Stimulated activated CD4-positive, alpha-beta T cell treated with anti-CD3 and anti-CD28 coated beads, TNF-alpha, amount 100 ng/mL, for 1 hour (primary cell): Measurements from ENCODE around the gene THY1.

Experiments used
- DNase-seq, 3 donors: peaks; one replicate each; pipeline ENCODE4 v3.0.0-alpha.2; 2020; ENCODE audit warnings: low read depth in 3 of 3, low spot score in 1 of 3

Gene THY1

DNA sequence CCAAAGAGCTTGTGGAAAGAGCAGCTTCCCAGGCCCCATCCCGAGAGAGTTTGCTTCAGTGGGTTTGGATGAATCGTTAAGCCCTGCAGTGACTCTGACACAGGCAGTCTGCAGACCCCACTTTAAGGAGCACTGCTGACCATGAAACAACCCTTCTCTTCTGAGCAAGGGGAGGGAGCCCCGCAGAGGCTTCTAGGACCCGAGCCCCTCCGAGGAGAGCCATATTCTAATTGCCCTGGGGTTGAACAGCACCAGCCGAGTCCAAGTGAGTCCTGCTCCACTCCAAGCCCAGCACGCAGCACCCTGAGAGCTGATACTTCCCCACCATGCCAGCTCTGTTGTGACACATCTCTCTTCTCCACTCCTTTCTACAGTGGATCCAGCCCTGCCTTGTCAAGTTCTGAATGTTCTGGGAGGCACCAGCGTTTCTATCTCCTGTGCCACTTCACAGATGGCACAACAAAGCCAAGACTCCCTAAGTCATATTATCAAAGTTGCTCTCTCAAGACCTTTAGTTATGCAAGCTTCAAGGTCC is 51.8 kb downstream of the THY1 start:
- DNase-seq = no peak

DNA sequence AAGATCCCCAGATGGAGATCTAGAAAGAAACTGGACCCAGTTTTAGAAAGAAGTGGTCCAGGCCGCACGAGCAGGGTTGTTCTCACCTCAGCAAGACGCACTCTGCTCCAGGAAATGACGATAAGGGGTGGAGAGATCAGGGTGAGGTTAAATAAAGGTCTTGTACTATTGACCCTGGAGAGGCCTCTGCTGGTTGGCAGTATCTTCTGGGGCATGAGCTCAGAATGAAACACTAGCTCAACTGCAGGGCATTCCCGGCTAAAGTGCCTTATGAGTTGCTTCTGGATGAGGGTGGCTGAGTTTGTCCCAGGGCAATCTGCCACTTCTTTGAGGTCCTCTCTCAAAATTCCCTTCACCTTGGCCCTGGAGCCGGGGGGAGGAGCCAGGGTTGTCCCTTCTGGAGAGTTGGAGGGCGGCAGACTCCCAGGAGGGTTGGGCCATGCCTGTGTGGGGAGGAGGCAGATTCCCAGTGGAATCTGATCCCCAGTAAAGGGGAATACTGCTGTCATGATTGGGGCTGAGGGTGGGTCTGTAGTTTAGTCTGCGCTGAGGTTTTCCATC is 52.4 kb downstream of the THY1 start:
- no peak for DNase-seq

DNA sequence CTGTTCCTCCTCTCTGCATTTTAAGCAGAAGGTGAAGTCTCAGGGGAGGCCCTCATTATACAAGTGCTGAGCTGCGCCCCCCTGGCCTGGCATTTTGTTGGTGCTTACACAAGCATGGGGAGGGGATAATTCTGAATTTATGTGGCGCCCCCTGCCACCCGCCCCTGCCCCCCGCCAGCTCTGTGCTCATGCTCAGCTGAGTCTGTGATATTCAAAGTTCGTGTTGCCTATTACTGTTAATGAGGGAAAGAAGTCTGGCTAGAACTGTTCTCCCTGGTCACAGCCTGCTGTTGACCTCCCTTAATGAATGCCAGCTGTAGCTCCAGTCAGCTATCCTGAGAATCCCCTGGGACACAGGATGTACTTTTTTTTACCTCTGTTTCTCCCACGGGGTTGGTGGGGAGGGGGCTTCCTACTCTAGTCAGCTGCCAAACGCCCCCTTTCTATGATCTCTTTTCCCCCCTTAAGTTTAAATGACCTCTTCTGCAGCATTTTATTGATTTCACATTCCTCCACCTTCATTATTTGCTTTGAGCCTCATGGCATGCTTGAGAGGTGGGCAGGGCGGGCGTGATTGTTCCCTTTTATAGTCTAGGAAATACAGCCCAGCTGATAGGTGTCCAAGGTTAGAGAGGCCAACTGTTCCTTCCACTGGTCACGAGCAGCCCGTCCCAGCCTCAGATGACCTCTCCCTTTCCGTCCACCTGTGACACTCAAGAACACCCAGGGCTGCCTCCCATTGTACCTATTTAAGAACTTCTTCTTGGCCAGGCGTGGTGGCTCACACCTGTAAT is 53.6 kb downstream of the THY1 start:
- DNase-seq = no peak

DNA sequence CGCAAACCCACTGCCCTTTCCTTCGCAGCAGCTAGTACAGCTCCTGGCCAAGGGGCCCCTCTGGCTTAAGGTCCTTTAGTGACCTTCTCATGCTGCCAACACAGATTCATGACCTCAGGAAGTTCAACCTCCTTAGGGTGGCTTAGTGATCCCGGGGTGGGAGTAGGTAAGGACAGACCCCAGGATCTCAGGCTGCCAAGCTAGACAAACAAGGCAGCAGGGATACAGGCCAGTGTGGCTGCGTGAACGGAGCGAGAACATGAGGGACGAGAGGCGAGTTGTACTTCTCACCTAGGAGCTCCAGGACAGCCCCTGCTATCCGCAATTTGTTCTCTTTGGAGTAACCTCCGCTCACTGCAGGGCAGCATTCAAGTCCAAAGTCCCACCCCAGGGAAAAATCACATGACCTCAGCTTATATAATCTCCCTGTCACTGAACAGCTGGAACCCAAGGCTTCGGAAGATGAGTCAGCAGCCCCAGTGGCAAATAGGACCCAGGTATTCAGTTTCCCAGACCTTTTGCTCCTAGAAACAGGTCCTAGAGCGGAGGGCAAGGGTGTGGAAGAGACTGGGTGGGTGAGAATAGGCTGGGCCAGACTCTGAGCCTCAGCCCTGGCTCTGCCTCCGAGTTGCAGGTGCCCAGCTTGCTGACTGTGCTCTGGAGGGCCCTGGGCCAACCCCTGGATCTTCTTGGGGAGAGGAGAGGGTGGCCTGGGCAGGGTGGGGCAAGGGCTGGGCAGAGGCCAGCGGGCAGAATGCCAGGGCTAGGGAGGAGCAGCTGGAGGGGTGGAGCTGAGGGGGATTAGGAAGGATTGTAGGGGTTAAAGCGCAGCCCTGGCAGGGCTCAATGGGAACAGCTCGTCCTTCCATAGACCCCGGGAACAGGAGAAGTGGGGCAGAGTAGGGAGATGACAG is 54.6 kb downstream of the THY1 start:
- DNase-seq = no peak

DNA sequence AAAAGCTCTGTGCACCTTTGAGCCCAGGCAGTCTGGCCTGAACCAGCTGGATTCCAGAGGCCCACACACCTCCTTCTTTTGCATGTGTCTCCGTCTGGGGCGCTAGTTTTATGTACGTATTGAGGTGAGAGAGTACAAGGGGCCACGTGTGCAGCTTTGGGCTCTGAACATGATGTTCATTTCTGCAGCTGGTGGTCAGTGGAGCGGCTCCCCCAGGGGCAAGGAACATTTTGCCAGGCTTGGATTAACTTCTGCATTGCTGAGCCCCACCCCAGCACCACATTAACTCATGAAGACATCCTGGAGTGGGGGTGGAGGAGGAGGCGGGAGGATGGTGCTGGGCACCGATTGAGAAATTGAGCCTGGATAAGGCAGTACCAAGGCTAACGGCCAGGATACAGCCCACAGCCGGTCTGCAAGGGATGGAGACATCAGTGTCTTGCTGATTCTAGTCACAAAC is 55.3 kb downstream of the THY1 start:
- no peak for DNase-seq
